A549 (cell line): ENCODE data around the gene GNPDA1. TPM values are rescaled to one million over a fixed set of nuclear protein-coding genes. Genes with fewer than 3 reads are reported as not detected.
"Not testable (repeated sequence)": the region's sequence is repeated elsewhere in the genome, so short reads cannot be mapped to it uniquely, and the experiment has no call there.

Source experiments
- ATAC-seq, 2 experiments: fragments of 200-7000 bp in 1 of 2; fragments of >200 bp in 1 of 2; cut with Nextera tagmentation in 1 of 2; cut with Tn5 transposase in 1 of 2; 3 replicates each; pipeline versions ENCODE4 v1.8.0 to v1.9.1; 2018 to 2020; ENCODE audit warnings: mild to moderate bottlenecking in 1 of 2, moderate library complexity in 1 of 2
- CTCF ChIA-PET: fragments of 300-600 bp; sonication (Branson Sonifier 250); formaldehyde crosslinking; extraction: SDS; loops from one replicate; lab custom pipeline; 2021; ENCODE audit warnings: antibody characterized with exemption, inconsistent platforms; lab: Yijun Ruan, JAX
- POLR2A ChIA-PET: fragments of 350-600 bp; formaldehyde crosslinking; extraction: SDS; loops from one replicate; lab custom pipeline; 2021; ENCODE audit warnings: antibody characterized with exemption, inconsistent platforms; lab: Yijun Ruan, JAX
- DNase-seq, 2 experiments: peaks; one replicate each; pipeline versions ENCODE4 v3.0.0 to v3.0.0-alpha.2; 2011 to 2016; ENCODE audit warnings: low read depth in 1 of 2, low spot score in 1 of 2
- FAIRE-seq: peaks from 2 replicates; lab custom pipeline; 2011; peaks lifted over from hg19 to GRCh38; lab: Jason Lieb, UNC
- H3K27ac ChIP-seq, 2 experiments: fragments of >200 bp; sonication (Bioruptor Twin); formaldehyde crosslinking; 3 replicates each; pipeline ENCODE4 v1.5.1; 2016 to 2017
- H3K4me1 ChIP-seq: fragments of >200 bp; sonication (Bioruptor Twin); formaldehyde crosslinking; 3 replicates; pipeline ENCODE4 v1.6.1; 2016
- H3K4me2 ChIP-seq: fragments of >200 bp; sonication (Bioruptor Twin); formaldehyde crosslinking; 3 replicates; pipeline ENCODE4 v1.6.1; 2016
- H3K4me3 ChIP-seq: fragments of >200 bp; sonication (Bioruptor Twin); formaldehyde crosslinking; 3 replicates; pipeline ENCODE4 v1.5.1; 2016
- H3K9me3 ChIP-seq: fragments of >200 bp; sonication (Bioruptor Twin); formaldehyde crosslinking; 3 replicates; pipeline ENCODE4 v1.6.1; 2016
- CBX2 ChIP-seq: fragments of 200-600 bp; sonication (generic); IDR thresholded peaks from 2 replicates; pipeline ENCODE4 v1.6.1; 2016; ENCODE audit warnings: low read depth, mild to moderate bottlenecking, borderline replicate concordance
- EHMT2 ChIP-seq: fragments of 200-600 bp; sonication (generic); IDR thresholded peaks from 2 replicates; pipeline ENCODE4 v1.6.1; 2016; ENCODE audit warnings: antibody characterized with exemption, low read depth, mild to moderate bottlenecking, moderate library complexity
- HOXB13 ChIP-seq: fragments of 250-450 bp; sonication (Bioruptor Pico); IDR thresholded peaks from 2 replicates; pipeline ENCODE4 v1.5.0; 2020; ENCODE audit warnings: low read depth, mild to moderate bottlenecking, moderate library complexity
- HOXB5 ChIP-seq: fragments of 250-450 bp; sonication (Bioruptor Pico); IDR thresholded peaks from 2 replicates; pipeline ENCODE4 v1.5.0; 2020; ENCODE audit warnings: mild to moderate bottlenecking, moderate library complexity
- JUN ChIP-seq, 2 experiments: fragments of >200 bp; sonication (Bioruptor Twin); formaldehyde crosslinking; IDR thresholded peaks; 2 replicates in 1 of 2; 3 replicates in 1 of 2; pipeline ENCODE4 v1.6.1; 2016 to 2017
- KDM1A ChIP-seq: fragments of 200-600 bp; sonication (generic); IDR thresholded peaks from 2 replicates; pipeline ENCODE4 v1.6.1; 2016; ENCODE audit warnings: low read depth, mild to moderate bottlenecking
- KDM5A ChIP-seq: fragments of 200-600 bp; sonication (generic); IDR thresholded peaks from 2 replicates; pipeline ENCODE4 v1.6.1; 2016; ENCODE audit warnings: antibody characterized with exemption, mild to moderate bottlenecking
- MYC ChIP-seq: IDR thresholded peaks from 2 replicates; pipeline ENCODE4 v1.6.1; 2012; ENCODE audit warnings: mild to moderate bottlenecking, inconsistent platforms, low read length, improper control_type of control experiment, borderline replicate concordance
- NPAS2 ChIP-seq: fragments of 250-450 bp; sonication (Bioruptor Pico); IDR thresholded peaks from 2 replicates; pipeline ENCODE4 v1.8.0; 2022; ENCODE audit warnings: mild to moderate bottlenecking, moderate library complexity, borderline replicate concordance
- NR3C1 ChIP-seq: fragments of >200 bp; sonication (Bioruptor Twin); formaldehyde crosslinking; IDR thresholded peaks from 3 replicates; pipeline ENCODE4 v1.6.1; 2017
- RNF2 ChIP-seq: fragments of 200-600 bp; sonication (generic); IDR thresholded peaks from 2 replicates; pipeline ENCODE4 v1.6.1; 2016; ENCODE audit warnings: low read depth, mild to moderate bottlenecking, antibody characterized with exemption, moderate library complexity, borderline replicate concordance
- SMC3 ChIP-seq: fragments of >200 bp; sonication (Bioruptor Twin); formaldehyde crosslinking; IDR thresholded peaks from 3 replicates; pipeline ENCODE4 v1.6.1; 2018; ENCODE audit warnings: inconsistent platforms
- TP53 ChIP-seq: fragments of 250-450 bp; sonication (Bioruptor Pico); IDR thresholded peaks from 2 replicates; pipeline ENCODE4 v1.5.0; 2021; ENCODE audit warnings: mild to moderate bottlenecking, moderate library complexity
- ZFP36 ChIP-seq: fragments of 450-650 bp; IDR thresholded peaks from 2 replicates; pipeline ENCODE4 v1.6.1; 2014; ENCODE audit warnings: borderline replicate concordance; ENCODE audit not compliant: partially characterized antibody
- WGBS: methylation state at CpG from one replicate; pipeline ENCODE4 v1.1.6; 2017; ENCODE audit errors: missing lambda C conversion rate; 5-methylcytosine and 5-hydroxymethylcytosine counted together
- polyA plus RNA-seq, 4 experiments: library from polyadenylated mRNA; depleted of rRNA in 3 of 4; stranded (reverse); fragments of >200 nt; fragmentation: RNase III in 1 of 4; extraction: RNeasy Plus Mini Kit Qiagen cat#74134 plus additional on column Dnase treatment in 1 of 4; gene quantifications; 2 replicates in 3 of 4; 3 replicates in 1 of 4; pipeline ENCODE4 v1.2.3, GENCODE V29; 2011 to 2017
- TF ChIP-seq, protein P1 (sequence below): fragments of 450-650 bp; IDR thresholded peaks from 2 replicates; pipeline ENCODE4 v1.6.1; 2014; ENCODE audit warnings: antibody characterized with exemption
- TF ChIP-seq, protein P2 (sequence below): fragments of 150-350 bp; IDR thresholded peaks from 2 replicates; pipeline ENCODE4 v1.6.1; 2014; ENCODE audit warnings: low read depth, mild to moderate bottlenecking, low read length
- TF ChIP-seq, protein P3 (sequence below): fragments of >200 bp; sonication (Bioruptor Twin); formaldehyde crosslinking; IDR thresholded peaks from 3 replicates; pipeline ENCODE4 v1.6.1; 2016
- TF ChIP-seq, protein P4 (sequence below): fragments of 200-600 bp; sonication (generic); IDR thresholded peaks from 2 replicates; pipeline ENCODE4 v1.6.1; 2016; ENCODE audit warnings: antibody characterized with exemption, mild to moderate bottlenecking, moderate library complexity

GNPDA1 gene
- polyA plus RNA-seq, 2 of the 4 experiments (the other 2 are of a cell fraction) = 17.1 to 53.2 TPM

DNA sequence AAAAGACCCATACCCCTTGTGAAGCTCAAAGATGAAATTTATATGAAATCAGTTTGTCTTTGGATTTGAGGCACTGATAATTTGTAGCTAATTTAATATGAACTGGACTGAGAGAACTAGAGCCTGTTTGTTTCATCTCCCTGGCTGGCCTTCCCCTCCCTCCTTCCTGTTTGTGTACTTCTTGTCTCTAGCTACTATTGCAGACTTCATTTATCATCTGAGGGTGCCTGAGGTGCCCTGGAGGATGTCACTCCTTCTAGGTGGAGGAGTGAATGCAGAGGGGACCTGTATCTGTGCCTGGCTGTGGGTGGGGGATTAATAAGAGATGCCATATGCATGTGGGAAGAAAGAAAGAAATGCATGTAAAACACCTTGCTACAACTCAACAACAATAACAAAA, 22.2 kb upstream of the GNPDA1 start:
- CTCF ChIA-PET = no interaction called here
- no peak for TF ChIP-seq TP53
- TF ChIP-seq RNF2 = no peak
- no peak for TF ChIP-seq KDM5A
- TF ChIP-seq, protein P1, sequence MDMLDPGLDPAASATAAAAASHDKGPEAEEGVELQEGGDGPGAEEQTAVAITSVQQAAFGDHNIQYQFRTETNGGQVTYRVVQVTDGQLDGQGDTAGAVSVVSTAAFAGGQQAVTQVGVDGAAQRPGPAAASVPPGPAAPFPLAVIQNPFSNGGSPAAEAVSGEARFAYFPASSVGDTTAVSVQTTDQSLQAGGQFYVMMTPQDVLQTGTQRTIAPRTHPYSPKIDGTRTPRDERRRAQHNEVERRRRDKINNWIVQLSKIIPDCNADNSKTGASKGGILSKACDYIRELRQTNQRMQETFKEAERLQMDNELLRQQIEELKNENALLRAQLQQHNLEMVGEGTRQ = no peak
- no peak for TF ChIP-seq MYC
- TF ChIP-seq, protein P2, sequence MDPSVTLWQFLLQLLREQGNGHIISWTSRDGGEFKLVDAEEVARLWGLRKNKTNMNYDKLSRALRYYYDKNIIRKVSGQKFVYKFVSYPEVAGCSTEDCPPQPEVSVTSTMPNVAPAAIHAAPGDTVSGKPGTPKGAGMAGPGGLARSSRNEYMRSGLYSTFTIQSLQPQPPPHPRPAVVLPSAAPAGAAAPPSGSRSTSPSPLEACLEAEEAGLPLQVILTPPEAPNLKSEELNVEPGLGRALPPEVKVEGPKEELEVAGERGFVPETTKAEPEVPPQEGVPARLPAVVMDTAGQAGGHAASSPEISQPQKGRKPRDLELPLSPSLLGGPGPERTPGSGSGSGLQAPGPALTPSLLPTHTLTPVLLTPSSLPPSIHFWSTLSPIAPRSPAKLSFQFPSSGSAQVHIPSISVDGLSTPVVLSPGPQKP = no peak
- no peak for TF ChIP-seq NPAS2
- no peak for TF ChIP-seq KDM1A
- TF ChIP-seq SMC3 = no peak
- TF ChIP-seq EHMT2 = no peak
- TF ChIP-seq, protein P3, sequence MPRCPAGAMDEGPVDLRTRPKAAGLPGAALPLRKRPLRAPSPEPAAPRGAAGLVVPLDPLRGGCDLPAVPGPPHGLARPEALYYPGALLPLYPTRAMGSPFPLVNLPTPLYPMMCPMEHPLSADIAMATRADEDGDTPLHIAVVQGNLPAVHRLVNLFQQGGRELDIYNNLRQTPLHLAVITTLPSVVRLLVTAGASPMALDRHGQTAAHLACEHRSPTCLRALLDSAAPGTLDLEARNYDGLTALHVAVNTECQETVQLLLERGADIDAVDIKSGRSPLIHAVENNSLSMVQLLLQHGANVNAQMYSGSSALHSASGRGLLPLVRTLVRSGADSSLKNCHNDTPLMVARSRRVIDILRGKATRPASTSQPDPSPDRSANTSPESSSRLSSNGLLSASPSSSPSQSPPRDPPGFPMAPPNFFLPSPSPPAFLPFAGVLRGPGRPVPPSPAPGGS = no peak
- TF ChIP-seq ZFP36 = no peak
- TF ChIP-seq HOXB5 (CRISPR knock-in tag) = no peak
- TF ChIP-seq HOXB13 (CRISPR knock-in tag) = no peak
- TF ChIP-seq, protein P4, sequence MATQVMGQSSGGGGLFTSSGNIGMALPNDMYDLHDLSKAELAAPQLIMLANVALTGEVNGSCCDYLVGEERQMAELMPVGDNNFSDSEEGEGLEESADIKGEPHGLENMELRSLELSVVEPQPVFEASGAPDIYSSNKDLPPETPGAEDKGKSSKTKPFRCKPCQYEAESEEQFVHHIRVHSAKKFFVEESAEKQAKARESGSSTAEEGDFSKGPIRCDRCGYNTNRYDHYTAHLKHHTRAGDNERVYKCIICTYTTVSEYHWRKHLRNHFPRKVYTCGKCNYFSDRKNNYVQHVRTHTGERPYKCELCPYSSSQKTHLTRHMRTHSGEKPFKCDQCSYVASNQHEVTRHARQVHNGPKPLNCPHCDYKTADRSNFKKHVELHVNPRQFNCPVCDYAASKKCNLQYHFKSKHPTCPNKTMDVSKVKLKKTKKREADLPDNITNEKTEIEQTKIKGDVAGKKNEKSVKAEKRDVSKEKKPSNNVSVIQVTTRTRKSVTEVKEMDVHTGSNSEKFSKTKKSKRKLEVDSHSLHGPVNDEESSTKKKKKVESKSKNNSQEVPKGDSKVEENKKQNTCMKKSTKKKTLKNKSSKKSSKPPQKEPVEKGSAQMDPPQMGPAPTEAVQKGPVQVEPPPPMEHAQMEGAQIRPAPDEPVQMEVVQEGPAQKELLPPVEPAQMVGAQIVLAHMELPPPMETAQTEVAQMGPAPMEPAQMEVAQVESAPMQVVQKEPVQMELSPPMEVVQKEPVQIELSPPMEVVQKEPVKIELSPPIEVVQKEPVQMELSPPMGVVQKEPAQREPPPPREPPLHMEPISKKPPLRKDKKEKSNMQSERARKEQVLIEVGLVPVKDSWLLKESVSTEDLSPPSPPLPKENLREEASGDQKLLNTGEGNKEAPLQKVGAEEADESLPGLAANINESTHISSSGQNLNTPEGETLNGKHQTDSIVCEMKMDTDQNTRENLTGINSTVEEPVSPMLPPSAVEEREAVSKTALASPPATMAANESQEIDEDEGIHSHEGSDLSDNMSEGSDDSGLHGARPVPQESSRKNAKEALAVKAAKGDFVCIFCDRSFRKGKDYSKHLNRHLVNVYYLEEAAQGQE = no peak
- no peak for TF ChIP-seq NR3C1
- TF ChIP-seq CBX2 = no peak
- no peak for TF ChIP-seq JUN (IDR thresholded peaks at IDR 0.05)
- TF ChIP-seq, all 56 proteins: peak for 0
- Histone ChIP-seq H3K4me3 (no peak overlapping the region), H3K27ac (no peak overlapping the region), H3K4me1 (no peaks in the 10 kb centered on the region), H3K9me3 (no peaks in the 10 kb centered on the region), H3K4me2 (no peak overlapping the region)
- DNase-seq = no peak
- no peak for FAIRE-seq
- no peak for ATAC-seq
- POLR2A ChIA-PET = no interaction called here

DNA sequence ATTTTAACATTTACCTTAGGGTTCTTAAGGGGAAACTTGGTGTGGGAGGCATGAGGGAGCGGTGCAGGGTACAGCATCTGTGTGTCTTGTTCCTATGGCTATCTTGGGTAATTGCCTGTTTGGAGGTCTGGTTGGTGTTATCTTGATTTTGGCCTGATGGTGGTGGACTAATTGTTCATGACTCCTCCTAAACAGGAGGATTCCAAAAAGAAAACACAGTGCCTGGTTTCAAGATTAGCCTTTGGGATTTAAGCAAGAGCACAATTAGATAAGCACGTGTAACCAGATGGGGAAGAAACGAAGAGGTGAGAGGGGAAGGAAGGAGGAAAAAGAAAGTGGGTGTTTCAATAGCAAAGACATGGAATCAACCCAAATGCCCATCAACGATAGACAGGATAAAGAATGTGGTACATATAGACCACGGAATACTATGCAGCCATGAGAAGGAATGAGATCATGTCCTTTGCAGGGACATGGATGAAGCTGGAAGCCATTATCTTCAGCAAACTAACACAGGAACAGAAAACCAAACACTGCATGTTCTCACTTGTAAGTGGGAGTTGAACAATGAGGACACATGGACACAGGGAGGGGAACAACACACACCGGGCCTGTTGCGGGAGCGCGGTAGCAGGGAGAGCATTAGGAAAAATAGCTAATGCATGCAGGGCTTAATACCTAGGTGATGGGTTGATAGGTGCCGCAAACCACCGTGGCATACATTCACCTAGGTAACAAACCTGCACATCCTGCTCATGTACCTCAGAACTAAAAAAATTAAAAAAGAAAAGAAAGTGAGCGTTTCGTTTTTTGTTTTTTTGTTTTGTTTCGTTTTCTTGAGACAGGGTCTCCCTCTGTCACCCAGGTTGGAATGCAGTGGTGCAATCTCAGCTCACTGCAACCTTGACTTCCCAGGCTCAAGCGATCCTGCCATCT, 21.1 kb upstream of the GNPDA1 start:
- H3K4me3 ChIP-seq, H3K9me3 ChIP-seq, POLR2A ChIA-PET, H3K4me1 ChIP-seq, H3K4me2 ChIP-seq, H3K27ac ChIP-seq, ATAC-seq, FAIRE-seq, DNase-seq: not testable (repeated sequence)
- CTCF ChIA-PET = interaction anchor here (0.5 to 0.8 kb wide), 2 partner anchors 22 to 109 kb away, joined by 3 read pairs; no protein-coding TSS in a partner anchor
- 81% methylated on average over 15 of the region's 15 CpGs for WGBS
